GM12864 (cell line): ENCODE data around the gene HOXA4.
A peak's percentile ranks its signal among the peaks of the same experiment; 100 is the strongest.

ENCODE experiments used
- DNase-seq: peaks from one replicate; pipeline ENCODE4 v3.0.0-alpha.2; 2011; ENCODE audit warnings: low read depth
- H3K4me3 ChIP-seq: 2 replicates; pipeline ENCODE4 v1.5.1; 2011; ENCODE audit warnings: mild to moderate bottlenecking, low read depth, low read length, control low read depth
- TF ChIP-seq, protein P1 (sequence below): IDR thresholded peaks from 2 replicates; pipeline ENCODE4 v1.5.1; 2011; ENCODE audit warnings: low read depth, mild to moderate bottlenecking, moderate library complexity, low read length, control low read depth, inconsistent platforms; ENCODE audit errors: missing control alignments

The HOXA4 gene

DNA sequence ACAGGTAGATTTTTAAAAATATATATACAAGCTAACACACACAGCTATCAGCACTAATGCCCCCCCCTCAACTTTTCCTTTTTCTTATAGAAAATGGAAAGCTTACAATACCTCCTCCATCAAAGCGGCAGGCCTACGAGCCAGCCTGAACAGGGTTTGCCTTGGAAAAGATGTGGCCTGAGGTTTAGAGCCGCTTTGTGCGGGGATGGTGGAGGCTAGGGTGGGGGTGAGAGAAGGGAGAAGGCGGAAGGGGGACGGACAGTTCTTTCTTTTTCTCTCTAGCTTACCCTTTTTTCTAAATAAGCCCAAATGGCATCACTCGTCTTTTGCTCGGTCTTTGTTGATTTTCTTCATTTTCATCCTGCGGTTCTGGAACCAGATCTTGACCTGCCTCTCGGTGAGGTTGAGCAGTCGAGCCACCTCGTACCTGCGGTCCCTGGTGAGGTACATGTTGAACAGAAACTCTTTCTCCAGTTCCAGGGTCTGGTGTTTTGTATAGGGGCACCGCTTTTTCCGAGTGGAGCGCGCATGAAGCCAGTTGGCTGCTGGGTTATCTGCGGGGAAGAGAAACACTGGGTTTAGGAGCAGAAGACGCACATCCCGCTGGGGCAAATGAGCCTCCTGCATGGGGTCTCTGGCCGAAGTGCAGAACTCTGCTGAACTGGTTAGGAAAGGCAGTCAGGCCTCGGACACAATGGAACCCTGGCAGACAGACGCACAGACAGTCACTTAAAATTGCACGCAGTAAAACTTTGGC lies 32.9 kb upstream of the HOXA4 start:
- H3K4me3 ChIP-seq: no peak overlapping the region
- DNase-seq: no peak
- TF ChIP-seq, protein P1, sequence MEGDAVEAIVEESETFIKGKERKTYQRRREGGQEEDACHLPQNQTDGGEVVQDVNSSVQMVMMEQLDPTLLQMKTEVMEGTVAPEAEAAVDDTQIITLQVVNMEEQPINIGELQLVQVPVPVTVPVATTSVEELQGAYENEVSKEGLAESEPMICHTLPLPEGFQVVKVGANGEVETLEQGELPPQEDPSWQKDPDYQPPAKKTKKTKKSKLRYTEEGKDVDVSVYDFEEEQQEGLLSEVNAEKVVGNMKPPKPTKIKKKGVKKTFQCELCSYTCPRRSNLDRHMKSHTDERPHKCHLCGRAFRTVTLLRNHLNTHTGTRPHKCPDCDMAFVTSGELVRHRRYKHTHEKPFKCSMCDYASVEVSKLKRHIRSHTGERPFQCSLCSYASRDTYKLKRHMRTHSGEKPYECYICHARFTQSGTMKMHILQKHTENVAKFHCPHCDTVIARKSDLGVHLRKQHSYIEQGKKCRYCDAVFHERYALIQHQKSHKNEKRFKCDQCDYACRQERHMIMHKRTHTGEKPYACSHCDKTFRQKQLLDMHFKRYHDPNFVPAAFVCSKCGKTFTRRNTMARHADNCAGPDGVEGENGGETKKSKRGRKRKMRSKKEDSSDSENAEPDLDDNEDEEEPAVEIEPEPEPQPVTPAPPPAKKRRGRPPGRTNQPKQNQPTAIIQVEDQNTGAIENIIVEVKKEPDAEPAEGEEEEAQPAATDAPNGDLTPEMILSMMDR: no peak

DNA sequence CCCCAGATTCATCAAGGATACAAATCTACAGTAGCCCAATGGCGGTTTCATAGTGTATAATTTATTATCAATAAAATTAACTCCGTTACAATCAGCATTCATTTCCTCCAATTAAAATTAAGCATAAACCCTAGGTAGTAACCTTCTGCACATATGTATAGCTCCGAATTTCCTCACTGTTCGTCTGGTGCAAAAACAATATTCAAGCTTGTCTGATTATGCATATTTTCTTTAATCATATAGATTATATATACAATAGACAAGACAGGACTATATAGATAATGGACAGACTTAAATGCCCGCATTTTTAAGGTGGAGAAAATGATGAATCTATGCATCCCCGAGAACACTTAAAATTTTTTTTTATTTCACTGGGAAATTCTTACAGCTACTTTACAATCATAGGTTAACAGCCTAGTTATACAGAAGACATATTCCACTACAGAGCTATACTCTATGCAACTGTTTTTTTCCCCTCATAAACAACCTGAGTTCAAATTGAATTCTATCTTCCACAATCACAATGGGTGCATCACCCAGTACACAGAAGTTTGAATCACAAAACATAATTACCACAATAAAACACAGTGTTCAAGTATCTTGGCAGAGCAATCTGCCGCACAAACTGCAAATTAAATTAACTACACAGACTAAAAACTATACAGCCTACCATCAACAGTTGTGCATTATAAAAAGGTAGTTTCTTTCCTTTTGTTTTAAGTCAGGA lies 32.2 kb upstream of the HOXA4 start:
- H3K4me3 ChIP-seq: no peak overlapping the region
- no peak for DNase-seq
- TF ChIP-seq, protein P1: no peak

- TF ChIP-seq, protein P1: no peak
- no peak overlapping the region for H3K4me3 ChIP-seq
- no peak for DNase-seq
Measured at GRCh38 chr7:27161721-27162560, 31.4 kb upstream of the HOXA4 start.

GRCh38 chr7:27161214-27161720 lies 30.7 kb upstream of the HOXA4 start:
- peak overlapping the region; percentile 63; the same call in 1 of the 2 replicates for H3K4me3 ChIP-seq
- TF ChIP-seq, protein P1: no peak
- no peak for DNase-seq

DNA sequence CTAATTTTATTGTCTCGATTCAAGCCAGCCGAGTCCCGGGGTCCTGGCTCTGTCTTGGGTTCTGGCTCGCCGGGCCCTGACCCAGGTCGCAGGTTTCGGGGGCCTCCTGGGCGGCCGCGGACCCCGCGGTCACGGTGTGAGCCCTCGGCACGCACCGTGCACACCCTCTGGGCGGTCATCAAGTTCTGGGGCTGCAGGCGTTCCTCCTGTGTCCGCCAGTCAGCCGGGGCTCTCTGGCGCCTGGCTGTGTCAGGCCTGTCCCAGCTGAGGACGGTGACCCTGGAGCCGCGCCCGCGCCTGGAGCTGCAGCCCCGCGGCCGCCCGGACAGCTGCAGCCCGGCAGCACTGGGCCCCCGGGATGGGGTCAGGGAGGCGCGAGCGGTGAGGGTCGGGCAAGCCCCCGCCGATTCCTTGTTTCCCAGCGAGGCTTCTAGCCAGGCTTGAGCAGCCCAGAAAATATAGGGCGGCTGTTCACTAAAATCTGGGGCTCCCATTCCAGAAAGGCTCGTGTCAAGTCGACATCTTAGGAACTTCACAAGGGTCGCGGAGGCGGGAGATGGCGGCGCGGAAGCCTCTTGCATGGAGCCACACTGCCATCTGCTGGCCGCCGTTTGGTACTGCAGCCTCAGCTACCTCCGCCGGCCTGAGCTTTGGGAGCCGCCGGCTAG lies 30.1 kb upstream of the HOXA4 start:
- peak overlapping the region; percentile 63 for H3K4me3 ChIP-seq
- peak; percentile 51 for DNase-seq
- TF ChIP-seq, protein P1: peak; percentile 98

- TF ChIP-seq, protein P1: no peak
- H3K4me3 ChIP-seq: peak overlapping the region; percentile 63; the same call in 1 of the 2 replicates
- DNase-seq: no peak
Measured at GRCh38 chr7:27160145-27160545, 29.6 kb upstream of the HOXA4 start.
